Measurements from ENCODE around the gene CDK7. TPM values are rescaled to one million over a fixed set of nuclear protein-coding genes. Genes with fewer than 3 reads are reported as not detected.
A peak's percentile ranks its signal among the peaks of the same experiment; 100 is the strongest.

CDK7 gene
- total and polyA plus RNA-seq, 12 donors: 10.5 to 17.9 (median 13.7) TPM

DNA sequence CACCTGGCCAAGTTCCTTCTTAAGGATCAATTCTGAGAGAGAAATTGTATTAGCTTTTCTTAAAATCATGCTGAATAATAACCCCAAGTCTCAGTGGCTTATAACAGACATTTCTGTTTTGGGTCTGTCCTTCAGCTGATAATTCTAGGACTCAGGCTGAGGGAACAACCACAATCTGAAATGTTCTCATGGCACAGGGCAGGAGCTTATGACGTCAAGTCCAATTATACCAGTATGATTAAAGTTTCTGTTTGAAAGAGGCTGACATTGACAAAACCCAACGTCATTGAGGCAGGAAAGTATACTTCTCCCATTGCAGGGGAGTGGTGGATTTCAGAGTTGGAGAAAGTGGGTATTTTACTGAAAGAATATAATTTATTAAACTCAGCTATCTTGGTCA is 23.5 kb upstream of the CDK7 start:
- Histone ChIP-seq H3K9me3 (no peaks in the 10 kb centered on the region), H3K4me1 (no peaks in the 10 kb centered on the region), H3K27me3 (no peaks in the 10 kb centered on the region), H3K36me3 (no peaks in the 10 kb centered on the region), H3K4me3 (no peak overlapping the region), H3K27ac (no peak overlapping the region)
- DNase-seq (no peak), ATAC-seq (peak in 3 of 8 donors; percentile 55 to 83 (median 79))
- TF ChIP-seq, protein P1, sequence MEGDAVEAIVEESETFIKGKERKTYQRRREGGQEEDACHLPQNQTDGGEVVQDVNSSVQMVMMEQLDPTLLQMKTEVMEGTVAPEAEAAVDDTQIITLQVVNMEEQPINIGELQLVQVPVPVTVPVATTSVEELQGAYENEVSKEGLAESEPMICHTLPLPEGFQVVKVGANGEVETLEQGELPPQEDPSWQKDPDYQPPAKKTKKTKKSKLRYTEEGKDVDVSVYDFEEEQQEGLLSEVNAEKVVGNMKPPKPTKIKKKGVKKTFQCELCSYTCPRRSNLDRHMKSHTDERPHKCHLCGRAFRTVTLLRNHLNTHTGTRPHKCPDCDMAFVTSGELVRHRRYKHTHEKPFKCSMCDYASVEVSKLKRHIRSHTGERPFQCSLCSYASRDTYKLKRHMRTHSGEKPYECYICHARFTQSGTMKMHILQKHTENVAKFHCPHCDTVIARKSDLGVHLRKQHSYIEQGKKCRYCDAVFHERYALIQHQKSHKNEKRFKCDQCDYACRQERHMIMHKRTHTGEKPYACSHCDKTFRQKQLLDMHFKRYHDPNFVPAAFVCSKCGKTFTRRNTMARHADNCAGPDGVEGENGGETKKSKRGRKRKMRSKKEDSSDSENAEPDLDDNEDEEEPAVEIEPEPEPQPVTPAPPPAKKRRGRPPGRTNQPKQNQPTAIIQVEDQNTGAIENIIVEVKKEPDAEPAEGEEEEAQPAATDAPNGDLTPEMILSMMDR (IDR thresholded peaks at IDR 0.05): no peak
- WGBS, 2 donors: 75 to 80% methylated on average over 2 of the region's 2 CpGs
- intact Hi-C loops (cut with DNase I): loop anchor here in 3 of 10 donors (10.0 kb wide), 2 partner anchors 116 to 124 kb away; partner anchors contain the start of genes SLC30A5 (in 2 of the 3) and CCDC125 (in 1 of the 3)

DNA sequence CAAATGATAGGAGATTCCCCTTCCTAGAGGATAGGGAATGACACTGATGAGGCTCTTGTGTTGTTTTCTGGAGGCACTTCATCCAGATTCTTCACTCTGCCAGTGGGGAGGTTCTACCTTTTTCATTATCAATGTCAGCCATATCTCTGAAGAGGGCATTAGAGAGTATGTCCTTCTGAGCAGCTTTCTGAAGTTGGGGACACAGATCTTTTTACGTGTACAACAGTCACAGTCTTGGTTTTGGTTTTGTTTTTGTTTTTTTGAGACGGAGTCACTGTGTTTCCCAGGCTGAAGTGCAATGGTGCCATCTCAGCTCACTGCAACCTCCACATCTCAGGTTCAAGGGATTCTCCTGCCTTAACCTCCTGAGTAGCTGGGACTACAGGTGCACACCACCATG is 22.7 kb upstream of the CDK7 start:
- WGBS, 2 donors: 88 to 90% methylated on average over 2 of the region's 2 CpGs
- DNase-seq (no peak), ATAC-seq (no peak)
- Histone ChIP-seq H3K4me1 (peaks cover 0 to 2% (median 0%) of the 10 kb centered on the region in 9 donors), H3K36me3 (no peaks in the 10 kb centered on the region), H3K4me3 (no peak overlapping the region), H3K27ac (no peak overlapping the region), H3K27me3 (no peaks in the 10 kb centered on the region), H3K9me3 (no peaks in the 10 kb centered on the region)
- TF ChIP-seq, protein P1 (IDR thresholded peaks at IDR 0.05): no peak
- intact Hi-C loops (cut with DNase I): loop anchor here in 3 of 10 donors (10.0 kb wide), 2 partner anchors 117 to 123 kb away; partner anchors contain the start of genes SLC30A5 (in 2 of the 3) and CCDC125 (in 1 of the 3)

DNA sequence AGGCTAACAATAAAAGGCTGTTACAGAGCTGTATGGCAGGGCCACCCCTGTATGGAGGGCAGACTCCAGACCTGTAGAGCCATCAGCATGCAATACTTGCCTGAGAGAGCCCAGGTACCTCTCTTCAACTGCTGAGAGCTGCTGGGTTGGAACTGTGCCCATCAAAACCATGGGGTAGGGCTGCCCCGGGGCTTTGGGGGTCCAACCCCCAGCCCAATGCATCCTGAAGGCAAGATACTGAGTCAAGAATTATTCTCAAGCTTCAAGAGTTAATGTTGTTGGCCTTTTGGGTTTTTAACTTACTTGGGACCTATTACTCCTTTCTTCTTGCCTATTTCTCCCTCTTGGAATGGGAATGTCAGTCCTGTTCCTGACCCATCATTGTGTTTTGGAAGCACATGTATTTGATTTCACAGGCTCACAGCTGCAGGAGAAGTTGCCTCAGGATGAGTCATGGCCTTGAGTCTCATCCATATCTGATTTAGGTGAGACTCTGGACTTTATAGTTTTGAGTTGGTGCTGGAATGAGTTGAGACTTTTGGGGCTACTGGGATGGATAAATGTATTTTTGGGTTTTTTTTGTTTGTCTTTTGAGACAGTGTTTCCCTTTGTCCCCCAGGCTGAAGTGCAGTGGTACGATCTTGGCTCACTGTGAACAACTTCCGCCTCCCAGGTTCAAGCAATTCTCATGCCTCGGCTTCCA is 21.0 kb upstream of the CDK7 start:
- ATAC-seq (no peak), DNase-seq (no peak)
- H3K36me3 ChIP-seq: no peaks in the 10 kb centered on the region
- H3K4me3 ChIP-seq: no peak overlapping the region
- intact Hi-C loops (cut with DNase I): loop anchor here in 3 of 10 donors (10.0 kb wide), 2 partner anchors 119 to 121 kb away; partner anchors contain the start of genes SLC30A5 (in 2 of the 3) and CCDC125 (in 1 of the 3)
- 93 to 96% methylated on average over 4 of the region's 4 CpGs for WGBS, 2 donors
- no peaks in the 10 kb centered on the region for H3K9me3 ChIP-seq
- H3K27me3 ChIP-seq: no peaks in the 10 kb centered on the region
- H3K4me1 ChIP-seq: peaks cover 0 to 8% (median 3%) of the 10 kb centered on the region in 9 donors
- TF ChIP-seq, protein P1 (IDR thresholded peaks at IDR 0.05): no peak
- H3K27ac ChIP-seq: no peak overlapping the region

DNA sequence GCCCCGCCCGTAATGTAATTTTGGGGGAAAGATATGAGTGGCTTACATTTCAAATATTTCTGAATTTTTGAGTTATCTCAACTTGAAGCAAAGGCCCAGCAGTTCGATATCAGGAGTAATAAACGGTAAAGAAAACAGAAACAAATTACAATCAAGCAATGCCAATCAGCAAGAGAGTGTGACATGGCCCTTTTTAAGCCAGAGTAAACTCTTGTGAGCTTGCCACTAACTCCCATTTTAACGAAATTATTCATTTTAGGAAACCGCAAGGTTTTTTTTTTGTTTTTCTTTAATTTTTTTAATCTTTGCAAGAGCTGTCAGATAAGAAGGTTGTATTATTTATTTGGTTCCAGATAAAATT is 17.6 kb upstream of the CDK7 start:
- WGBS, 2 donors: 54 to 55% methylated on average over 6 of the region's 6 CpGs
- peaks cover 3 to 33% (median 13%) of the 10 kb centered on the region in 9 donors for H3K4me1 ChIP-seq
- H3K36me3 ChIP-seq: no peaks in the 10 kb centered on the region
- TF ChIP-seq, protein P1 (IDR thresholded peaks at IDR 0.05): no peak
- H3K4me3 ChIP-seq: peak overlapping the region in 9 of 10 donors; percentile 75 to 100 (median 90)
- intact Hi-C loops (cut with DNase I): loop anchor here in 3 of 10 donors (1.0 to 10.0 kb wide), 3 partner anchors 17 to 122 kb away; partner anchors contain the start of genes SLC30A5 (in 2 of the 3), CCDC125 (in 1 of the 3) and CDK7 (in 1 of the 3)
- H3K9me3 ChIP-seq: no peaks in the 10 kb centered on the region
- H3K27ac ChIP-seq: peak overlapping the region in 5 of 10 donors; percentile 97 to 99 (median 99)
- ATAC-seq: no peak
- no peaks in the 10 kb centered on the region for H3K27me3 ChIP-seq
- DNase-seq: no peak

Measured in heart right ventricle (tissue), 16 donors.